PFSK-1 (cell line): ENCODE measurements around the gene KRTAP4-7.
"Not testable (repeated sequence)": the region's sequence is repeated elsewhere in the genome, so short reads cannot be mapped to it uniquely, and the experiment has no call there.

Experiments used
- FOXP2 ChIP-seq: optimal IDR thresholded peaks from 2 replicates; pipeline ENCODE3; 2011; ENCODE audit warnings: borderline replicate concordance, control low read depth, inconsistent platforms; ENCODE audit not compliant: insufficient read depth; ENCODE audit errors: extremely low read length, extremely low read depth
- POLR2AphosphoS5 ChIP-seq: IDR thresholded peaks from 2 replicates; pipeline ENCODE4 v1.6.1; 2012; ENCODE audit warnings: low read depth, mild to moderate bottlenecking, control low read depth, low read length, moderate library complexity
- REST ChIP-seq, 2 experiments: IDR thresholded peaks; 2 replicates each; pipeline versions ENCODE4 v1.6.1 to v1.8.0; 2011 to 2012; ENCODE audit warnings: low read depth in 2 of 2, low read length in 2 of 2, control low read depth in 1 of 2, inconsistent platforms in 1 of 2, mild to moderate bottlenecking in 1 of 2, moderate library complexity in 1 of 2; ENCODE audit not compliant: insufficient read depth in 1 of 2
- SIN3A ChIP-seq: IDR thresholded peaks from 2 replicates; pipeline ENCODE4 v1.6.1; 2012; ENCODE audit warnings: mild to moderate bottlenecking, low read length, moderate library complexity, borderline replicate concordance; ENCODE audit not compliant: insufficient read depth
- TAF1 ChIP-seq: IDR thresholded peaks from 2 replicates; pipeline ENCODE4 v1.6.1; 2012; ENCODE audit warnings: low read length, control low read depth, borderline replicate concordance; ENCODE audit not compliant: insufficient read depth

The KRTAP4-7 gene

GRCh38 chr17:41052566-41052965, 31.4 kb upstream of the KRTAP4-7 start:
- TF ChIP-seq FOXP2 = no peak
- TF ChIP-seq REST (IDR thresholded peaks at IDR 0.05; ENCODE audit: insufficient read depth in 1 of 2, low read depth in 2 of 2, low read length in 2 of 2) = no peak
- TF ChIP-seq TAF1 = no peak
- no peak for TF ChIP-seq SIN3A
- TF ChIP-seq POLR2AphosphoS5 = no peak

- no peak for TF ChIP-seq TAF1
- no peak for TF ChIP-seq POLR2AphosphoS5
- no peak for TF ChIP-seq REST (IDR thresholded peaks at IDR 0.05; ENCODE audit: insufficient read depth in 1 of 2, low read depth in 2 of 2, low read length in 2 of 2)
- no peak for TF ChIP-seq FOXP2
- TF ChIP-seq SIN3A = no peak
These were observed 29.9 kb upstream of the KRTAP4-7 start for GRCh38 chr17:41054025-41054424.

GRCh38 chr17:41055130-41055529, 28.8 kb upstream of the KRTAP4-7 start, which contains the start of gene KRTAP2-2:
Gene KRTAP2-2, minus strand, starts transcription at chr17:41055230. Its CDS starts 19 bp downstream, at chr17:41055211.
- TF ChIP-seq FOXP2, TAF1, SIN3A: not testable (repeated sequence)

GRCh38 chr17:41057547-41057946, 26.4 kb upstream of the KRTAP4-7 start:
- no peak for TF ChIP-seq REST (IDR thresholded peaks at IDR 0.05; ENCODE audit: insufficient read depth in 1 of 2, low read depth in 2 of 2, low read length in 2 of 2)
- TF ChIP-seq FOXP2 = no peak
- no peak for TF ChIP-seq TAF1
- TF ChIP-seq SIN3A = no peak
- TF ChIP-seq POLR2AphosphoS5 = no peak

GRCh38 chr17:41058741-41059140, 25.2 kb upstream of the KRTAP4-7 start:
- TF ChIP-seq REST (IDR thresholded peaks at IDR 0.05; ENCODE audit: insufficient read depth in 1 of 2, low read depth in 2 of 2, low read length in 2 of 2) = no peak
- TF ChIP-seq SIN3A = no peak
- no peak for TF ChIP-seq TAF1
- no peak for TF ChIP-seq FOXP2
- no peak for TF ChIP-seq POLR2AphosphoS5
